Sigmoid colon (tissue), 4 donors: ENCODE results near the gene HCN3.

Experiments used
- POLR2A ChIP-seq, 2 donors: fragments of 450-650 bp; IDR thresholded peaks; one replicate each; pipeline ENCODE4 v1.6.1; 2016; ENCODE audit warnings: antibody characterized with exemption in 2 of 2, mild to moderate bottlenecking in 2 of 2, moderate library complexity in 2 of 2
- POLR2AphosphoS5 ChIP-seq, 4 donors: sonication (generic); formaldehyde crosslinking; IDR thresholded peaks; one replicate each; pipeline ENCODE4 v1.6.1; 2017; ENCODE audit warnings: antibody characterized with exemption in 4 of 4
- TF ChIP-seq, protein P1 (sequence below), 4 experiments: fragments of 450-650 bp in 3 of 4; fragments of 200-600 bp in 1 of 4; IDR thresholded peaks; one replicate each; pipeline ENCODE4 v1.5.1; 2016 to 2019; ENCODE audit warnings: antibody characterized with exemption in 4 of 4, mild to moderate bottlenecking in 3 of 4, moderate library complexity in 2 of 4

DNA sequence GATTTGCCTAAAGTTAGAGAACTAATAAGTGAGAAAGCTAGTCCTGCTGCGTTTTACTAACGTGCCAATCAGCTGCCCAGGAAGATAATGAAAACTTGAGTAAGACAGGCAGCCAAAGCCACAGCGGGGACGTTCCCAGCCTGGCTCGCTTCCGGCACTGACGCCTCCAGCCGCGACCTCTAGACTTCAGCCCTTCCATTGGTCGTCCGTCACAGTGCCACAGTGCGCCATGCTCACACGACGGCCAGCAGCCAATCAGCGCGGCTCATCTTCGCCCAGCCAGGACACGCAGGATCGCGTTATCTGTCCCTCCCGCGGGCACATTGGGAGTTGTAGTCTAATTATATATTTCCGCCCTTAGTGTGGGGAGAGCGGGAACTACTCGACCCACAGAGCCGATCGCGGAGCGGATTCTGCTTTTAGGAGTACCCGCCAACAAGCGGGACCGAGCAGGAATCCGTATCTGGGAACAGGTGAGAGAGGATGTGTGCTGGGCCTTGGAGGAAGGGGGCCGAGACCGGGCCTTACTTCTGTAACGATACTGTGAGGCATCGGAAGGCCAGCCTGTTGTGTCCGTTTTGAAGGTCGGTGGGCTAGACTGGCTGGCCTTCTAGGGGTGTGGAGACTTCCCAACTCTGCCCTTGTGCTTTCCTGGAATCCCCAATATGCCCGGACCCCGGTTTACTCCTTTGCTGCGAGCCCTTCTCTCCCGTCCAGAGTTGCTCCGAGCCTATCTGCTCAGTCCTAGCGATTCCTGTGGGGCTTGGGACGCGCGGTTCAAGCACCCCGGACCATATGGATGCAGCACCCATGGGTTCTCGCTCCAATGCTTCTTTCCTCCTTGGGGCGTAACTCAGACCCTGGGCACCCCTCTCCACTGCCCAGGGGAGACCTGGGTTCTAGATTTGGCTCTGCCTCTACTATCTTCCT is 31.5 kb downstream of the HCN3 start, which contains the start of gene FDPS:
- TF ChIP-seq, protein P1, sequence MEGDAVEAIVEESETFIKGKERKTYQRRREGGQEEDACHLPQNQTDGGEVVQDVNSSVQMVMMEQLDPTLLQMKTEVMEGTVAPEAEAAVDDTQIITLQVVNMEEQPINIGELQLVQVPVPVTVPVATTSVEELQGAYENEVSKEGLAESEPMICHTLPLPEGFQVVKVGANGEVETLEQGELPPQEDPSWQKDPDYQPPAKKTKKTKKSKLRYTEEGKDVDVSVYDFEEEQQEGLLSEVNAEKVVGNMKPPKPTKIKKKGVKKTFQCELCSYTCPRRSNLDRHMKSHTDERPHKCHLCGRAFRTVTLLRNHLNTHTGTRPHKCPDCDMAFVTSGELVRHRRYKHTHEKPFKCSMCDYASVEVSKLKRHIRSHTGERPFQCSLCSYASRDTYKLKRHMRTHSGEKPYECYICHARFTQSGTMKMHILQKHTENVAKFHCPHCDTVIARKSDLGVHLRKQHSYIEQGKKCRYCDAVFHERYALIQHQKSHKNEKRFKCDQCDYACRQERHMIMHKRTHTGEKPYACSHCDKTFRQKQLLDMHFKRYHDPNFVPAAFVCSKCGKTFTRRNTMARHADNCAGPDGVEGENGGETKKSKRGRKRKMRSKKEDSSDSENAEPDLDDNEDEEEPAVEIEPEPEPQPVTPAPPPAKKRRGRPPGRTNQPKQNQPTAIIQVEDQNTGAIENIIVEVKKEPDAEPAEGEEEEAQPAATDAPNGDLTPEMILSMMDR (IDR thresholded peaks at IDR 0.05) = peak in 2 of 4 experiments; percentile 18 to 29
- TF ChIP-seq POLR2A (IDR thresholded peaks at IDR 0.05) (peak; percentile 31 to 66), POLR2AphosphoS5 (IDR thresholded peaks at IDR 0.05) (peak; percentile 80 to 94 (median 87))
